ENCODE data around the gene ENPP7.
A peak's percentile ranks its signal among the peaks of the same experiment; 100 is the strongest.

Gene ENPP7

GRCh38 chr17:79699386-79700036 lies 31.2 kb upstream of the ENPP7 start:
- H3K36me3 ChIP-seq: no peaks in the 10 kb centered on the region
- peaks cover 0 to 22% (median 0%) of the 10 kb centered on the region in 11 experiments; a peak in 4 of 22 replicates for H3K27me3 ChIP-seq
- no peaks in the 10 kb centered on the region for H3K9me3 ChIP-seq (replicated peaks in 1 of 11)
- no peak overlapping the region for H3K27ac ChIP-seq
- TF ChIP-seq Cebpa-rat (IDR thresholded peaks at IDR 0.05): no peak
- H3K4me1 ChIP-seq: peaks cover 50 to 90% (median 83%) of the 10 kb centered on the region in 10 experiments
- peak overlapping the region; percentile 37 to 93 (median 61); a peak in 21 of 22 replicates for H3K4me2 ChIP-seq
- no peak overlapping the region for H3K4me3 ChIP-seq
- peak overlapping the region in 1 of 11 experiments; percentile 46; a peak in 1 of 22 replicates for H3K9ac ChIP-seq
- H4K20me1 ChIP-seq: peaks cover 0 to 7% (median 0%) of the 10 kb centered on the region in 11 experiments; a peak in 1 of 22 replicates

- peaks cover 0 to 6% (median 0%) of the 10 kb centered on the region in 11 experiments; a peak in 1 of 22 replicates for H4K20me1 ChIP-seq
- peaks cover 41 to 87% (median 76%) of the 10 kb centered on the region in 10 experiments for H3K4me1 ChIP-seq
- no peak overlapping the region for H3K9ac ChIP-seq
- no peak overlapping the region for H3K27ac ChIP-seq
- H3K4me2 ChIP-seq: peak overlapping the region in 5 of 11 experiments; percentile 28 to 78 (median 40); a peak in 4 of 22 replicates
- no peaks in the 10 kb centered on the region for H3K9me3 ChIP-seq (replicated peaks in 1 of 11)
- no peak overlapping the region for H3K4me3 ChIP-seq
- H3K36me3 ChIP-seq: no peaks in the 10 kb centered on the region
- H3K27me3 ChIP-seq: peaks cover 0 to 22% (median 0%) of the 10 kb centered on the region in 11 experiments; a peak in 4 of 22 replicates
- TF ChIP-seq Cebpa-rat (IDR thresholded peaks at IDR 0.05): no peak
Measured at GRCh38 chr17:79700592-79700991, 30.2 kb upstream of the ENPP7 start.

GRCh38 chr17:79702034-79702433 lies 28.7 kb upstream of the ENPP7 start:
- H3K4me2 ChIP-seq: peak overlapping the region in 10 of 11 experiments; percentile 37 to 78 (median 70); a peak in 20 of 22 replicates
- no peak overlapping the region for H3K27ac ChIP-seq
- peaks cover 27 to 82% (median 70%) of the 10 kb centered on the region in 10 experiments for H3K4me1 ChIP-seq
- H3K36me3 ChIP-seq: no peaks in the 10 kb centered on the region
- H3K4me3 ChIP-seq: no peak overlapping the region
- no peaks in the 10 kb centered on the region for H3K9me3 ChIP-seq (replicated peaks in 1 of 11)
- no peaks in the 10 kb centered on the region for H4K20me1 ChIP-seq
- peaks cover 0 to 15% (median 0%) of the 10 kb centered on the region in 11 experiments; a peak in 4 of 22 replicates for H3K27me3 ChIP-seq
- TF ChIP-seq Cebpa-rat (IDR thresholded peaks at IDR 0.05): no peak
- H3K9ac ChIP-seq: no peak overlapping the region; a peak in 1 of 22 replicates

DNA sequence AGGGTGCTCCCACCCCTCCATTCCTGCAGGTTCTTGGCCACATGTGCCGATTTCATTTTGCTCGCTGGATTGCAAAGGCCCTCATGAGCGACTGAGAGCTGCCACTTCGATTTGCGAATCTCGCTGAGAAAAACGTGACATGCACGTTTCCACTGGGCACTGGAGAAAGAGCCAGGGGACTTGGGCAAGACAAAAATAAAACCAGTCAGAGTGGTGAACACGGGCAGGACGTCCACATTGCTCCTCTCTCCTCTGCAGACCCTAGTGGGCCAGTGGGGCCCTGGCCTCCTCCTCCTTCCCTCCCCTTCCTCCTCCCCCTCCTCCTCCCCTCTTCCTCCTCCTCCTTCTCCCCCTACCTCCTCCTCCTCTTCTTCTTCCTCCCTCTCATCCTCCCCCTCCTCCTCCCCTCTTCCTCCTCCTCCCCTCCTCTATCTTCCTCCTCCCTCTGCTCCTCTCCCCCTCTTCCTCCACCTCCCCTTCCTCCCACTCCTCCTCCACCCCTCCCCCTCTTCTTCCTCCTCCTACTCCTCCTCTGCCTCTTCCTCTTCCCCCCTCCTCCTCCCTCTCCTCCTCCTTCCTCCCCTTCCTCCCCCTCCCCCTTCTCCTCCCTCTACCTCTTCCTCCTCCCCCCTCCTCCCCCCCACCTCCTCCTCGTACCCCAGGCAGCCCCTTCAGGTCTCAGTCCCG lies 28.1 kb upstream of the ENPP7 start:
- Histone ChIP-seq H3K9me3 (replicated peaks in 1 of 11) (no peaks in the 10 kb centered on the region), H3K4me3 (no peak overlapping the region), H3K9ac (no peak overlapping the region; a peak in 1 of 22 replicates), H3K4me2 (peak overlapping the region in 10 of 11 experiments; percentile 37 to 78 (median 70); a peak in 20 of 22 replicates), H3K27ac (no peak overlapping the region), H3K36me3 (no peaks in the 10 kb centered on the region), H3K4me1 (peaks cover 20 to 82% (median 70%) of the 10 kb centered on the region in 10 experiments), H3K27me3 (peaks cover 0 to 9% (median 0%) of the 10 kb centered on the region in 11 experiments; a peak in 4 of 22 replicates), H4K20me1 (no peaks in the 10 kb centered on the region)
- TF ChIP-seq Cebpa-rat (IDR thresholded peaks at IDR 0.05): no peak

GRCh38 chr17:79704691-79705090 lies 26.1 kb upstream of the ENPP7 start:
- peaks cover 0 to 4% (median 0%) of the 10 kb centered on the region in 11 experiments; a peak in 1 of 22 replicates for H3K27me3 ChIP-seq
- H3K36me3 ChIP-seq: no peaks in the 10 kb centered on the region
- no peaks in the 10 kb centered on the region for H4K20me1 ChIP-seq
- no peak overlapping the region for H3K27ac ChIP-seq
- peak overlapping the region in 5 of 11 experiments; percentile 9 to 71 (median 59); a peak in 6 of 22 replicates for H3K4me2 ChIP-seq
- no peak overlapping the region for H3K4me3 ChIP-seq
- H3K9me3 ChIP-seq (replicated peaks in 1 of 11): no peaks in the 10 kb centered on the region
- TF ChIP-seq Cebpa-rat (IDR thresholded peaks at IDR 0.05): no peak
- peaks cover 11 to 73% (median 61%) of the 10 kb centered on the region in 10 experiments for H3K4me1 ChIP-seq
- no peak overlapping the region for H3K9ac ChIP-seq

DNA sequence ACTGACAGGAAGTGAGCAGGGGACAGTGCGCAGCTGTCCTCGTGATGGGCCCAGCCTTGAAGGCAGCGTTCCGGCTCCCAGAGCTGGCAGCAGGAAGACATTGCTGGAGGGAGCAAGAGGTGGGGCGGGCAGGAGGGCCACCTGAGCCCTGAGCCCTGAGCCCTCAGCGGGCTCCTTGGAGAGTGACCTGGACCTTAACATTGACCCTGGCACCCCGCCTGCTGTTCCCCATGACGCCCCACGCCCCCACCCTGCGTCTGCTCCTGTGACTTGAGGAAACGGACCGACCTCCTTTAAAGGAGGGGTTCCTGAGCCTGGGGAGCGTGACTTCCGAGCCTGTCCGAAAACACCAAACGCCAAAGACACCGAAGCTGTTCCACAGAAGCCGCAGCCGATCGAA lies 25.1 kb upstream of the ENPP7 start:
- H3K4me2 ChIP-seq: peak overlapping the region in 2 of 11 experiments; percentile 2 to 10; a peak in 1 of 22 replicates
- H3K9ac ChIP-seq: no peak overlapping the region
- no peaks in the 10 kb centered on the region for H3K36me3 ChIP-seq
- H3K27me3 ChIP-seq: peaks cover 0 to 4% (median 0%) of the 10 kb centered on the region in 11 experiments; a peak in 1 of 22 replicates
- H3K4me1 ChIP-seq: peaks cover 6 to 64% (median 53%) of the 10 kb centered on the region in 10 experiments
- no peak overlapping the region for H3K27ac ChIP-seq
- H4K20me1 ChIP-seq: no peaks in the 10 kb centered on the region
- H3K9me3 ChIP-seq (replicated peaks in 1 of 11): no peaks in the 10 kb centered on the region
- TF ChIP-seq Cebpa-rat (IDR thresholded peaks at IDR 0.05): no peak
- H3K4me3 ChIP-seq: no peak overlapping the region

DNA sequence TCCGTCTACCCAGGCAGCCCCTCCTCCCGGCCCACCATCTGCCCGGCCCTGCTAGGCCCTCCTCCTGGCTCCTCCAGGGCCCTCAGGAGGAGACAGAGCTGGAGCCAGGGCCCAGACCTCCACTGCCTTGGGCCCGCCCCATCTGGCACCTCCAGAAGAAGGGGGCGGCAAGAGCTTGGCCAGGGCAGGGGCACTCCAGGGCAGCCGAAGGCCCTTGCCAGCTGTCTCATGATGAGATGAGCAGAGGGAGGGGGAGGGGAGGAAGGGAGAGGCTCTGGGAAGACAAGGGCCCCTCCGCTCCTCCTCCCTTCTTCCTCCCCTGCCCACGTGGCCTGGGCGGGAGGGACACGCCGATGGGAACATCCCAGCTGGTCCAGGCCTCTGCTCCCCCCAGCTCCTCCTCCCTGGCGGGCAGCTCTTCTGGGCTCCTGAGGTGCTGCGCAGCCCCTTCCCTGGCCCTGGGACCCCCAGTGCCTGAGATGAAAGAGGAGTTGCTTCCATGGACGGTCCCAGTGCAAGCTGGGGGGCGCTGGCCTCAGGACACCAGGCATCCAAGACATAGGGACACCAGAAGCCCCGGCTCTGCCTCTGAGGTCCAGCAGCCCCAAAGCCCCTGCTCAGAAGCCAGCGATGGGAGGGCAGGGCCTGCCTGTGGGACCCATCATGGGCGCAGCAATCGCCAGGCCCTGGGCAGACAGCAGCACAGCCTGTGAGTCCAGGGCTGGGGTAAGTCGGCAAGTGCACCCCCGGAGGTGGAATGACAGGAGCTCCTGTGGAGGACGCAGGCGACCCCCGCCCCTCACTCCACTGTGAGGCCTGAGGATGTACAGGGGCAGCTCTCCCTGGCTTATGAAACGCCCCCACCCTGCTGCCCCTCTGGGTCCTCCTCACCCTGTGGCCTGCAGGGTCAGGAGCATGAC lies 23.6 kb upstream of the ENPP7 start:
- no peaks in the 10 kb centered on the region for H3K9me3 ChIP-seq (replicated peaks in 1 of 11)
- no peak for TF ChIP-seq Cebpa-rat (IDR thresholded peaks at IDR 0.05)
- peak overlapping the region in 1 of 11 experiments; percentile 39; a peak in 1 of 22 replicates for H3K9ac ChIP-seq

More for the DNA sequence above, 23.6 kb upstream of the ENPP7 start:
- H3K27me3 ChIP-seq: peaks cover 0 to 4% (median 0%) of the 10 kb centered on the region in 11 experiments; a peak in 1 of 22 replicates
- peak overlapping the region in 5 of 11 experiments; percentile 1 to 52 (median 34); a peak in 12 of 22 replicates for H3K4me2 ChIP-seq
- H3K4me1 ChIP-seq: peaks cover 4 to 61% (median 45%) of the 10 kb centered on the region in 10 experiments
- no peak overlapping the region for H3K4me3 ChIP-seq
- H3K27ac ChIP-seq: no peak overlapping the region
- H3K36me3 ChIP-seq: no peaks in the 10 kb centered on the region
- H4K20me1 ChIP-seq: no peaks in the 10 kb centered on the region; a peak in 1 of 22 replicates
